HepG2 (cell line): Measurements from ENCODE around the gene VAC14. TPM values are rescaled to one million over a fixed set of nuclear protein-coding genes. Genes with fewer than 3 reads are reported as not detected.

Source experiments
- AGO2 ChIP-seq: fragments of 200-400 bp; formaldehyde crosslinking; optimal IDR thresholded peaks from 2 replicates; pipeline ENCODE3; 2017; ENCODE audit warnings: mild to moderate bottlenecking, low read depth, low read length, moderate library complexity
- CENPT ChIP-seq: sonication (generic); formaldehyde crosslinking; IDR thresholded peaks from 2 replicates; pipeline ENCODE4 v1.8.0; 2022; ENCODE audit warnings: low read depth, mild to moderate bottlenecking, moderate library complexity, missing genetic modification reagents
- CREM ChIP-seq, 2 experiments: sonication (generic) in 1 of 2; formaldehyde crosslinking in 1 of 2; IDR thresholded peaks; 2 replicates each; pipeline versions ENCODE4 v1.4.0 to v1.6.1; 2016 to 2020; ENCODE audit warnings: antibody characterized with exemption in 1 of 2, mild to moderate bottlenecking in 1 of 2, missing genetic modification reagents in 1 of 2
- GABPB1 ChIP-seq: IDR thresholded peaks from 2 replicates; pipeline ENCODE4 v1.6.1; 2016; ENCODE audit warnings: mild to moderate bottlenecking, missing genetic modification reagents, moderate library complexity, missing compliant biosample characterization
- GATAD1 ChIP-seq: IDR thresholded peaks from 2 replicates; pipeline ENCODE4 v1.6.1; 2016; ENCODE audit warnings: missing genetic modification reagents, missing compliant biosample characterization
- HDAC2 ChIP-seq: sonication (generic); formaldehyde crosslinking; IDR thresholded peaks from 2 replicates; pipeline ENCODE4 v1.4.0; 2020; ENCODE audit warnings: missing genetic modification reagents
- JUNB ChIP-seq: sonication (generic); formaldehyde crosslinking; IDR thresholded peaks from 2 replicates; pipeline ENCODE4 v1.8.0; 2022; ENCODE audit warnings: missing genetic modification reagents, mild to moderate bottlenecking, borderline replicate concordance
- KDM3A ChIP-seq: IDR thresholded peaks from 2 replicates; pipeline ENCODE4 v1.6.1; 2018; ENCODE audit warnings: low read depth, missing compliant biosample characterization
- MATR3 ChIP-seq: sonication (generic); formaldehyde crosslinking; IDR thresholded peaks from 2 replicates; pipeline ENCODE4 v1.4.0; 2020; ENCODE audit warnings: missing genetic modification reagents
- POLR2AphosphoS2 ChIP-seq: IDR thresholded peaks from 2 replicates; pipeline ENCODE4 v1.6.1; 2011; ENCODE audit warnings: low read depth, low read length, improper control_type of control experiment
- RCOR2 ChIP-seq: IDR thresholded peaks from 2 replicates; pipeline ENCODE4 v1.6.1; 2016; ENCODE audit warnings: missing biosample characterization, missing genetic modification reagents
- SIX4 ChIP-seq: sonication (generic); formaldehyde crosslinking; IDR thresholded peaks from 2 replicates; pipeline ENCODE4 v1.4.0; 2020; ENCODE audit warnings: missing genetic modification reagents
- SOX13 ChIP-seq, 3 experiments: fragments of 450-650 bp in 1 of 3; sonication (generic) in 1 of 3; formaldehyde crosslinking in 1 of 3; IDR thresholded peaks in 2 of 3; conservative IDR thresholded peaks in 1 of 3; 2 replicates each; pipeline versions ENCODE4 v1.5.0 to v1.6.1; 2016 to 2020; ENCODE audit warnings: antibody characterized with exemption in 1 of 3, mild to moderate bottlenecking in 1 of 3, missing compliant biosample characterization in 1 of 3, missing genetic modification reagents in 1 of 3, moderate library complexity in 1 of 3
- SRY ChIP-seq: sonication (generic); formaldehyde crosslinking; IDR thresholded peaks from 2 replicates; pipeline ENCODE4 v1.8.0; 2022; ENCODE audit warnings: mild to moderate bottlenecking, missing genetic modification reagents
- TBX3 ChIP-seq: fragments of 450-650 bp; IDR thresholded peaks from 2 replicates; pipeline ENCODE4 v1.6.1; 2017; ENCODE audit warnings: antibody characterized with exemption, mild to moderate bottlenecking, inconsistent platforms, borderline replicate concordance
- ZNF138 ChIP-seq: sonication (generic); formaldehyde crosslinking; IDR thresholded peaks from 2 replicates; pipeline ENCODE4 v1.5.0; 2020; ENCODE audit warnings: mild to moderate bottlenecking, low read depth, missing genetic modification reagents
- ZNF17 ChIP-seq: sonication (generic); formaldehyde crosslinking; IDR thresholded peaks from 2 replicates; pipeline ENCODE4 v1.5.0; 2020; ENCODE audit warnings: mild to moderate bottlenecking, missing genetic modification reagents
- ZNF264 ChIP-seq: sonication (generic); formaldehyde crosslinking; IDR thresholded peaks from 2 replicates; pipeline ENCODE4 v1.4.0; 2020; ENCODE audit warnings: missing genetic modification reagents
- ZNF354B ChIP-seq: sonication (generic); formaldehyde crosslinking; IDR thresholded peaks from 2 replicates; pipeline ENCODE4 v1.8.0; 2022; ENCODE audit warnings: mild to moderate bottlenecking, missing genetic modification reagents
- ZSCAN21 ChIP-seq: sonication (generic); formaldehyde crosslinking; IDR thresholded peaks from 2 replicates; pipeline ENCODE4 v1.8.0; 2022; ENCODE audit warnings: mild to moderate bottlenecking, missing genetic modification reagents, moderate library complexity, borderline replicate concordance
- polyA plus RNA-seq, 8 experiments: library from polyadenylated mRNA; depleted of rRNA in 3 of 8; stranded (reverse) in 7 of 8; unstranded in 1 of 8; fragments of >200 nt; fragmentation: Illumina TruSeq in 4 of 8; extraction: Trizol in 4 of 8; gene quantifications; 2 replicates each; pipeline versions ENCODE4 v1.2.1 to v1.2.3, GENCODE V29; 2011 to 2016; ENCODE audit warnings: low read depth in 4 of 8, missing spikeins in 1 of 8, mixed read lengths in 1 of 8; ENCODE audit not compliant: insufficient read depth in 1 of 8
- total RNA-seq, 5 experiments: library from RNA; depleted of rRNA; stranded (reverse); fragments of >200 nt; fragmentation: Illumina TruSeq; extraction: Trizol; gene quantifications; 2 replicates each; pipeline ENCODE4 v1.2.3, GENCODE V29; 2016; ENCODE audit warnings: low read depth in 1 of 5
- TF ChIP-seq, protein P1 (sequence below): sonication (generic); formaldehyde crosslinking; IDR thresholded peaks from 2 replicates; pipeline ENCODE4 v1.9.0; 2021; ENCODE audit warnings: missing genetic modification reagents, borderline replicate concordance
- TF ChIP-seq, protein P2 (sequence below): sonication (generic); formaldehyde crosslinking; IDR thresholded peaks from one replicate; pipeline ENCODE4 v1.5.1; 2020; ENCODE audit warnings: mild to moderate bottlenecking, missing genetic modification reagents; ENCODE audit errors: not compliant biosample characterization

Gene VAC14
- total and polyA plus RNA-seq, 2 of the 13 experiments (the other 11 are each of a cell fraction or from before 2014, with no cell fraction given), result 23.5 to 24.6 TPM

DNA sequence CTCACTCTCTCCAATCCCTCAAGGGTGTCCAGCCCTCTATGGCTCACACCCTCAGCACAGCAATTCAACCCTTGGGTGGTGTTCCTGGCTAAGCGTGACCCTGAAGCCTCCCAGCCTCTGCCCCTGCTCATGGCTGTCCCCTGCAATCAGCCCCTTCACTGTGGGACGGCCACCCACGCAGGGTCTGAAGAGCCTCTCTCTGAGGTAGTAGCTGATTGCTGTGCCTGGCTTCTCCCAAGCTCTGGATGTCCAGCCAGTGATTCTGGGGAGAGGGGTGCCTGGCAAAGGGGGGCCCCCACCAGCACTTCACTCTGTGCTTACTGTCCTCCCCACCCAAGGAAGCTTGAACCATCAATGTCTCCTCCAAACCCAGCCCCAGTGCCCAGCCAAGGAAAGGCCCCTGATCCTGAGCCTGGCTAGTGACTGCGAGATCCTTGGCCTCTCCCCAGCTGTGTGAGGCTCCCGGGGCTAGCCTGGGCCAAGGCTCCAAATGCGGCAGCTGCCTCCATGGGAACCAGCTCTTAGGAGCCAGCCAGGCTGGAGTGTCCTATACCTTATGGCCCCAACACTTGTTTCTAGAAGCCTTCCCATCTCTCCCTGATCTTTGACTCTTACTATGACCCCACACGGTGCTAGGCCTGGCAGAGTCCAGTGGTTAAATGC lies 125.0 kb downstream of the VAC14 start (continued):
- TF ChIP-seq AGO2 (peak; percentile 91), HDAC2 (CRISPR knock-in tag) (no peak), GABPB1 (no peak), CENPT (CRISPR knock-in tag) (no peak), SOX13 (IDR thresholded peaks at IDR 0.05) (no peak), SOX13 (CRISPR knock-in tag; conservative IDR thresholded peaks at IDR 0.05 in 1 of 2, IDR thresholded peaks at IDR 0.05 in 1 of 2) (no peak), MATR3 (CRISPR knock-in tag) (no peak), CREM (IDR thresholded peaks at IDR 0.05) (no peak), CREM (CRISPR knock-in tag; IDR thresholded peaks at IDR 0.05) (no peak), JUNB (no peak), ZSCAN21 (no peak), SRY (CRISPR knock-in tag) (no peak), KDM3A (no peak), POLR2AphosphoS2 (peak; percentile 23; the same call in 1 of the 2 replicates), ZNF264 (no peak), RCOR2 (CRISPR knock-in tag) (no peak), ZNF354B (CRISPR knock-in tag) (no peak), ZNF138 (CRISPR knock-in tag) (no peak), ZNF17 (CRISPR knock-in tag) (no peak), GATAD1 (no peak), SIX4 (no peak), TBX3 (no peak)
- TF ChIP-seq, protein P1, sequence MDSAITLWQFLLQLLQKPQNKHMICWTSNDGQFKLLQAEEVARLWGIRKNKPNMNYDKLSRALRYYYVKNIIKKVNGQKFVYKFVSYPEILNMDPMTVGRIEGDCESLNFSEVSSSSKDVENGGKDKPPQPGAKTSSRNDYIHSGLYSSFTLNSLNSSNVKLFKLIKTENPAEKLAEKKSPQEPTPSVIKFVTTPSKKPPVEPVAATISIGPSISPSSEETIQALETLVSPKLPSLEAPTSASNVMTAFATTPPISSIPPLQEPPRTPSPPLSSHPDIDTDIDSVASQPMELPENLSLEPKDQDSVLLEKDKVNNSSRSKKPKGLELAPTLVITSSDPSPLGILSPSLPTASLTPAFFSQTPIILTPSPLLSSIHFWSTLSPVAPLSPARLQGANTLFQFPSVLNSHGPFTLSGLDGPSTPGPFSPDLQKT (CRISPR knock-in tag), result no peak
- TF ChIP-seq, protein P2, sequence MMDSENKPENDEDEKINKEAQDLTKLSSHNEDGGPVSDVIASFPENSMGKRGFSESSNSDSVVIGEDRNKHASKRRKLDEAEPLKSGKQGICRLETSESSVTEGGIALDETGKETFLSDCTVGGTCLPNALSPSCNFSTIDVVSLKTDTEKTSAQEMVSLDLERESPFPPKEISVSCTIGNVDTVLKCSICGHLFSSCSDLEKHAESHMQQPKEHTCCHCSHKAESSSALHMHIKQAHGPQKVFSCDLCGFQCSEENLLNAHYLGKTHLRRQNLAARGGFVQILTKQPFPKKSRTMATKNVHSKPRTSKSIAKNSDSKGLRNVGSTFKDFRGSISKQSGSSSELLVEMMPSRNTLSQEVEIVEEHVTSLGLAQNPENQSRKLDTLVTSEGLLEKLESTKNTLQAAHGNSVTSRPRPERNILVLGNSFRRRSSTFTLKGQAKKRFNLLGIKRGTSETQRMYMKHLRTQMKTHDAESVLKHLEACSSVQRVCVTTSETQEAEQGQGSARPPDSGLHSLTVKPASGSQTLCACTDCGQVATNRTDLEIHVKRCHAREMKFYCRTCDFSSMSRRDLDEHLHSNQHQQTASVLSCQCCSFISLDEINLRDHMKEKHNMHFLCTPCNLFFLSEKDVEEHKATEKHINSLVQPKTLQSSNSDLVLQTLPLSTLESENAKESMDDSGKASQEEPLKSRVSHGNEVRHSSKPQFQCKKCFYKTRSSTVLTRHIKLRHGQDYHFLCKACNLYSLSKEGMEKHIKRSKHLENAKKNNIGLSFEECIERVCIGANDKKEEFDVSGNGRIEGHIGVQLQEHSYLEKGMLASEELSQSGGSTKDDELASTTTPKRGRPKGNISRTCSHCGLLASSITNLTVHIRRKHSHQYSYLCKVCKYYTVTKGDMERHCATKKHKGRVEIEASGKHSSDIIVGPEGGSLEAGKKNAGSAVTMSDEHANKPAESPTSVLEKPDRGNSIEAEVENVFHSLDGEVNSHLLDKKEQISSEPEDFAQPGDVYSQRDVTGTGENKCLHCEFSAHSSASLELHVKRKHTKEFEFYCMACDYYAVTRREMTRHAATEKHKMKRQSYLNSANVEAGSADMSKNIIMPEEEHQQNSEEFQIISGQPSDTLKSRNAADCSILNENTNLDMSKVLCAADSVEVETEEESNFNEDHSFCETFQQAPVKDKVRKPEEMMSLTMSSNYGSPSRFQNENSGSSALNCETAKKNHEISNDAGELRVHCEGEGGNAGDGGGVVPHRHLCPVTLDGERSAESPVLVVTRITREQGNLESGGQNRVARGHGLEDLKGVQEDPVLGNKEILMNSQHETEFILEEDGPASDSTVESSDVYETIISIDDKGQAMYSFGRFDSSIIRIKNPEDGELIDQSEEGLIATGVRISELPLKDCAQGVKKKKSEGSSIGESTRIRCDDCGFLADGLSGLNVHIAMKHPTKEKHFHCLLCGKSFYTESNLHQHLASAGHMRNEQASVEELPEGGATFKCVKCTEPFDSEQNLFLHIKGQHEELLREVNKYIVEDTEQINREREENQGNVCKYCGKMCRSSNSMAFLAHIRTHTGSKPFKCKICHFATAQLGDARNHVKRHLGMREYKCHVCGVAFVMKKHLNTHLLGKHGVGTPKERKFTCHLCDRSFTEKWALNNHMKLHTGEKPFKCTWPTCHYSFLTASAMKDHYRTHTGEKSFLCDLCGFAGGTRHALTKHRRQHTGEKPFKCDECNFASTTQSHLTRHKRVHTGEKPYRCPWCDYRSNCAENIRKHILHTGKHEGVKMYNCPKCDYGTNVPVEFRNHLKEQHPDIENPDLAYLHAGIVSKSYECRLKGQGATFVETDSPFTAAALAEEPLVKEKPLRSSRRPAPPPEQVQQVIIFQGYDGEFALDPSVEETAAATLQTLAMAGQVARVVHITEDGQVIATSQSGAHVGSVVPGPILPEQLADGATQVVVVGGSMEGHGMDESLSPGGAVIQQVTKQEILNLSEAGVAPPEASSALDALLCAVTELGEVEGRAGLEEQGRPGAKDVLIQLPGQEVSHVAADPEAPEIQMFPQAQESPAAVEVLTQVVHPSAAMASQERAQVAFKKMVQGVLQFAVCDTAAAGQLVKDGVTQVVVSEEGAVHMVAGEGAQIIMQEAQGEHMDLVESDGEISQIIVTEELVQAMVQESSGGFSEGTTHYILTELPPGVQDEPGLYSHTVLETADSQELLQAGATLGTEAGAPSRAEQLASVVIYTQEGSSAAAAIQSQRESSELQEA (CRISPR knock-in tag), result no peak
